ENCODE measurements around the gene SLC27A4. TPM values are rescaled to one million over a fixed set of nuclear protein-coding genes. Genes with fewer than 3 reads are reported as not detected.
A peak's percentile ranks its signal among the peaks of the same experiment; 100 is the strongest.

Gene SLC27A4
- total RNA-seq, 4 donors from 2014 or later, result 52.0 to 78.1 (median 63.0) TPM

DNA sequence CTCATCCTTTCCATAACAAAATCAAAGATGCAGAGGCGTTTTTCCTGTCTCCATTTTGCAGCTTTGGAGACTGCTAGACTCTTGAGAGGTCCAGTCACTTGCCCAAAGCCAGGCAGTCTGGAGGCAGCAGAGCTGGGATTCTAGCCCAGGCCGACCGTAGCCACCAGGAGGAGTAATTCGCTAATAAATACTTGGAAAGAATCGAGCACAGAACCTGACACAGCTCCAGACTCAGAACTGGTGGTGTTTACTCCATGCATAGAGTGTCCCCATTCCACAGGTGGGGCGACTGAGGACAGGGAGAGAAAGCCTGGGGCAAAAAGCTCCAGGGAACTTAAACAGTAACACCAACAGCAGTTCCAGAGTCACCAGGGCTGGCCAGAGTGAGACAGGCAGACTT lies 69.7 kb downstream of the SLC27A4 start:
- H3K36me3 ChIP-seq, result no peaks in the 10 kb centered on the region
- no peaks in the 10 kb centered on the region for H3K9me3 ChIP-seq
- peaks cover 11% of the 10 kb centered on the region for H3K27me3 ChIP-seq
- DNase-seq (ENCODE audit: low spot score in 2 of 2), result no peak
- 27% methylated on average over 6 of the region's 6 CpGs for WGBS
- no peak overlapping the region for H3K27ac ChIP-seq
- H3K4me1 ChIP-seq, result no peaks in the 10 kb centered on the region
- no peak for TF ChIP-seq POLR2AphosphoS5 (IDR thresholded peaks at IDR 0.05)
- TF ChIP-seq POLR2A (IDR thresholded peaks at IDR 0.05), result no peak
- TF ChIP-seq, protein P1, sequence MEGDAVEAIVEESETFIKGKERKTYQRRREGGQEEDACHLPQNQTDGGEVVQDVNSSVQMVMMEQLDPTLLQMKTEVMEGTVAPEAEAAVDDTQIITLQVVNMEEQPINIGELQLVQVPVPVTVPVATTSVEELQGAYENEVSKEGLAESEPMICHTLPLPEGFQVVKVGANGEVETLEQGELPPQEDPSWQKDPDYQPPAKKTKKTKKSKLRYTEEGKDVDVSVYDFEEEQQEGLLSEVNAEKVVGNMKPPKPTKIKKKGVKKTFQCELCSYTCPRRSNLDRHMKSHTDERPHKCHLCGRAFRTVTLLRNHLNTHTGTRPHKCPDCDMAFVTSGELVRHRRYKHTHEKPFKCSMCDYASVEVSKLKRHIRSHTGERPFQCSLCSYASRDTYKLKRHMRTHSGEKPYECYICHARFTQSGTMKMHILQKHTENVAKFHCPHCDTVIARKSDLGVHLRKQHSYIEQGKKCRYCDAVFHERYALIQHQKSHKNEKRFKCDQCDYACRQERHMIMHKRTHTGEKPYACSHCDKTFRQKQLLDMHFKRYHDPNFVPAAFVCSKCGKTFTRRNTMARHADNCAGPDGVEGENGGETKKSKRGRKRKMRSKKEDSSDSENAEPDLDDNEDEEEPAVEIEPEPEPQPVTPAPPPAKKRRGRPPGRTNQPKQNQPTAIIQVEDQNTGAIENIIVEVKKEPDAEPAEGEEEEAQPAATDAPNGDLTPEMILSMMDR (IDR thresholded peaks at IDR 0.05), result peak in 1 of 2 donors; percentile 10
- H3K4me3 ChIP-seq, result no peak overlapping the region

Other genes starting within 250 kb of the SLC27A4 start
- gene PTGES2, start 212.8 kb upstream of the SLC27A4 start, total RNA-seq, result 10 to 100 TPM; 47.4 to 76.0 (median 55.9) TPM
- gene LCN2, start 191.1 kb upstream of the SLC27A4 start, total RNA-seq, result 10 to 100 TPM in 2 of 4 donors, 1 to 10 TPM in 2; 6.0 to 45.7 (median 22.3) TPM
- 100 to 1,000 TPM; 157 to 345 (median 224) TPM for gene BBLN, start 180.3 kb upstream of the SLC27A4 start, total RNA-seq
- 100 to 1,000 TPM in 3 of 4 donors, 10 to 100 TPM in 1; 86.7 to 136 (median 115) TPM for gene CIZ1, start 149.0 kb upstream of the SLC27A4 start, total RNA-seq
- gene DNM1, start 137.1 kb upstream of the SLC27A4 start, total RNA-seq, result 10 to 100 TPM in 2 of 4 donors, 1 to 10 TPM in 2; 4.3 to 18.9 (median 10.1) TPM
- 100 to 1,000 TPM in 2 of 4 donors, 10 to 100 TPM in 2; 83.5 to 131 (median 99.0) TPM for gene GOLGA2, start 64.5 kb upstream of the SLC27A4 start, total RNA-seq
- 10 to 100 TPM; 21.1 to 35.3 (median 22.2) TPM for gene SWI5, start 64.3 kb upstream of the SLC27A4 start, total RNA-seq
- gene TRUB2, start 18.1 kb upstream of the SLC27A4 start, total RNA-seq, result 10 to 100 TPM; 11.6 to 19.9 (median 14.1) TPM
- 100 to 1,000 TPM in 3 of 4 donors, 10 to 100 TPM in 1; 73.3 to 119 (median 106) TPM for gene COQ4, start 17.7 kb upstream of the SLC27A4 start, total RNA-seq
- gene URM1, start 30.8 kb downstream of the SLC27A4 start, total RNA-seq, result 10 to 100 TPM; 30.2 to 37.6 (median 34.0) TPM
- 10 to 100 TPM in 2 of 4 donors, 1 to 10 TPM in 2; 3.7 to 26.2 (median 11.3) TPM for gene CERCAM, start 80.3 kb downstream of the SLC27A4 start, total RNA-seq
- gene ODF2, start 115.5 kb downstream of the SLC27A4 start, total RNA-seq, result 10 to 100 TPM; 20.8 to 28.2 (median 24.7) TPM
- gene GLE1, start 164.2 kb downstream of the SLC27A4 start, total RNA-seq, result 10 to 100 TPM; 27.5 to 39.6 (median 28.5) TPM
- gene SPTAN1, start 212.1 kb downstream of the SLC27A4 start, total RNA-seq, result 100 to 1,000 TPM; 251 to 476 (median 354) TPM